ENCODE results near the gene CLDN6.

Gene CLDN6

DNA sequence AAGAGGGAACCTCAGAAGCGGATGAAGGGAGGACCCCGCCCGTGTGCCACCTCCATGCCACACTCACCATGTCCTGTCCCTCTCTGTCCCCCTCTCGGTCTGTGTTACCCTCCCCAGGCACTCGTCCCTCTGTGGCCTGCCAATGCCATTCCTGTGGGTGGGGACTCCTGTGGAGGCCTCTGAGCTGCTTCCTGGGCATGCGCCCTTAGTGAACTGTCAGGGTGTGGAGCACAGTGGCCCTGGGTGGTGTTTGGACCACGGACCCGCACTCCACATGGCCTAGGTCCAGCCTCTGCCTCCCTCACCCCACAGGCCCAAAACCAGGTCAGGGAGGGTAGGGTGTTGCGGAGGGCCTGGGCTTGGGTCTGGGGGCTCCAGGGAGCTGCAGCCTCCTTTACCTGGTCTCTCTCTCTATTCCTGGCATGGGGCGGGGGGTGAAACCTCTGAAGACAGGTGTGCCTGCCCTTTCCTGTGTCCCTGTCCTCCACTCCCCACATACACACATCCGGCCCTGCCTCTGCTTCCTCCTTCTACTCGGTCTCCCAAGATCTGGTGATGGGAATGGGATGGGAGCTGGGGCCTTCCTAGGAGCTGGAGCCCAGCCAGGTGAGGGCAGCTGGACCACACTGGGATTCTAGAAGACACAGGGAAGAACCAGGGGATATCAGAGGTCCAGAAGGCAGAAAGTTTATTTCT is 26.3 kb downstream of the CLDN6 start:
- no peak for DNase-seq (ENCODE audit: low read depth)
- TF ChIP-seq, protein P1, sequence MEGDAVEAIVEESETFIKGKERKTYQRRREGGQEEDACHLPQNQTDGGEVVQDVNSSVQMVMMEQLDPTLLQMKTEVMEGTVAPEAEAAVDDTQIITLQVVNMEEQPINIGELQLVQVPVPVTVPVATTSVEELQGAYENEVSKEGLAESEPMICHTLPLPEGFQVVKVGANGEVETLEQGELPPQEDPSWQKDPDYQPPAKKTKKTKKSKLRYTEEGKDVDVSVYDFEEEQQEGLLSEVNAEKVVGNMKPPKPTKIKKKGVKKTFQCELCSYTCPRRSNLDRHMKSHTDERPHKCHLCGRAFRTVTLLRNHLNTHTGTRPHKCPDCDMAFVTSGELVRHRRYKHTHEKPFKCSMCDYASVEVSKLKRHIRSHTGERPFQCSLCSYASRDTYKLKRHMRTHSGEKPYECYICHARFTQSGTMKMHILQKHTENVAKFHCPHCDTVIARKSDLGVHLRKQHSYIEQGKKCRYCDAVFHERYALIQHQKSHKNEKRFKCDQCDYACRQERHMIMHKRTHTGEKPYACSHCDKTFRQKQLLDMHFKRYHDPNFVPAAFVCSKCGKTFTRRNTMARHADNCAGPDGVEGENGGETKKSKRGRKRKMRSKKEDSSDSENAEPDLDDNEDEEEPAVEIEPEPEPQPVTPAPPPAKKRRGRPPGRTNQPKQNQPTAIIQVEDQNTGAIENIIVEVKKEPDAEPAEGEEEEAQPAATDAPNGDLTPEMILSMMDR (conservative IDR thresholded peaks at IDR 0.05; ENCODE audit: low read depth, low read length): no peak
- H3K4me3 ChIP-seq (ENCODE audit: low read length): no peak overlapping the region

DNA sequence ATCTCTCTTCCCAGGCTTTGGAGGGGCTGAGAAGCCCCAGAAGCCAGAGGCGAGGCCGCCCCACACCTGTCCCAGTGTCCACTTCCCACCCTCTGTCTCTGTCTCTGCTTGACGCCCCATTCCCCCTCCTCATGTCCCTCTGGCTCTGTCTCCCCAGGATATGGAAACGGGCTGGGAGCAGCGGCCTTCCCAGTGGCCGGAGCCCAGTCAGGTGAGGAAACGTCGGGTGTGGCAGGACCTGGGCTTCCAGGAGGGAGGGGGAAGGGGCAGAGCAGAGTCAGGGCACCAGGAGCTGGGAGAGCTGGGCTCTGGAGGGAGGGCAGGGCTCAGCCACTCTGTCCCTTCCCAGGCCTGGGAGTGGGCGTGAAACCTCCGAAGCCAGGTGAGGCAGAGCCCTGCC is 27.1 kb downstream of the CLDN6 start:
- TF ChIP-seq, protein P1 (conservative IDR thresholded peaks at IDR 0.05; ENCODE audit: low read depth, low read length): no peak
- DNase-seq (ENCODE audit: low read depth): no peak
- no peak overlapping the region for H3K4me3 ChIP-seq (ENCODE audit: low read length)

DNA sequence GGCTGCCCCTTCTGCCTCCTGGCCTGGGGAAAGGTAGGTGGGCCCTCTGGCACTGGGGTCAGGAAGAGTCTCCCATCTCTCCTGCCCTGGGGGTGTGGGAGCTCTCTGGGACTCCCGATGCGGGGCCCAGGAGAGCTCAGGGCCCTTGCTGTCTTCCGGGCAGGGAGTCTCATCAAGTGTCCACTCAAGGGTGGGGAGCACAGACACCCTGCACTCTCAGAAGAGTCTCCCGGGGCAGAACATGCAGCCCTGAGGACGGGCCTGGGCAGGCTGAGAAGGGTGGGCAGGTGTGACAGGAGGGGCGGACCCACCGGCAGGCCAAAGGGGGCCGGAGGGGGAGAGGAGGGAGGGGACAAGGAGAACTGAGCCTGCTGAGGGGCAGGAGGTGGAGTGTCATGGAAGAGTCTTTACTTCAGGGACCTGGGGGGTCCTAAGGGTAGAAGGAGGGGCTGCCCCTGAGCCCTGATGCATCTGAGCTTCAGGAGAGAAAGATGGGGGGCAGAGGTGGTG is 29.3 kb downstream of the CLDN6 start:
- no peak overlapping the region for H3K4me3 ChIP-seq (ENCODE audit: low read length)
- no peak for DNase-seq (ENCODE audit: low read depth)
- TF ChIP-seq, protein P1 (conservative IDR thresholded peaks at IDR 0.05; ENCODE audit: low read depth, low read length): no peak

DNA sequence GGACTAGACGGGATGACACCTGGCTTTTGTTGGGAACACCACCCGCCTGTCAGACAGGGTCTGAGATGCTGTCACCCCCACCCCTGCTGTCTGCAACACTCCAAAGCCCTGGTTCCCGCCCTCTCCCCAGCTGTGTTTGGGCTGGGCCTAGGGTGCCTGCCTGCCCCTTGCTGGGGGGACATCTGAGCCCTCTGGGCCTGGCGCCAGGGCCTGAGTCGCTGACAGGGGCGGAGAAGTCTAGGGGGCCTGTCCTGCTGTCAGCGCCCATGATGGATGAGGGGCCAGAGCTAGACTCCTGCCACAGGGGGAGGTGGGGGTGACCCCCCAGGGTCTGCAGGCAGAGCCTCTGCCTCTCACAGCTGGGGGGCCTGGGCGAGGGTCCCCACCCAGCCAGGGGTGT is 30.1 kb downstream of the CLDN6 start:
- no peak overlapping the region for H3K4me3 ChIP-seq (ENCODE audit: low read length)
- TF ChIP-seq, protein P1 (conservative IDR thresholded peaks at IDR 0.05; ENCODE audit: low read depth, low read length): no peak
- DNase-seq (ENCODE audit: low read depth): no peak

DNA sequence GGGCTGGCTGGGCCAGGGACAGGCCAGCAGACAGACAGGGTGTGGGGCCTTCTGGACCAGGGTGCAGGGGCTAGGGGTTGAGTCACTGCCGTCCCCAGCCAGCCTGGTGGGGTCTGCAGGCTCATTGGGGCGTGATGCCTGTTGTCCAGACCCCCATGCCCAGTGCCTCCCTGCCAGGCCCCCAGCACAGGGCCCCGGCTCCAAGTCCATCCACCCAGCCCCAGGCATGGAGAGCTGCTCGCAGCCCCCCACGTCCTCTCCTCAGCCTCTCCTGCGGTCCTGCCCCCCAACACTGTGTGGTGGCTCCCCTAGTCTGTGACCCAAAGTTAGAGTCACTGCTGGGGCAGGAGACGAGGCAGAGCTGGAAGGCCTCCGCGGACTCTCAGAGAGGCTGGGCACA is 30.7 kb downstream of the CLDN6 start:
- no peak overlapping the region for H3K4me3 ChIP-seq (ENCODE audit: low read length)
- TF ChIP-seq, protein P1 (conservative IDR thresholded peaks at IDR 0.05; ENCODE audit: low read depth, low read length): no peak

DNA sequence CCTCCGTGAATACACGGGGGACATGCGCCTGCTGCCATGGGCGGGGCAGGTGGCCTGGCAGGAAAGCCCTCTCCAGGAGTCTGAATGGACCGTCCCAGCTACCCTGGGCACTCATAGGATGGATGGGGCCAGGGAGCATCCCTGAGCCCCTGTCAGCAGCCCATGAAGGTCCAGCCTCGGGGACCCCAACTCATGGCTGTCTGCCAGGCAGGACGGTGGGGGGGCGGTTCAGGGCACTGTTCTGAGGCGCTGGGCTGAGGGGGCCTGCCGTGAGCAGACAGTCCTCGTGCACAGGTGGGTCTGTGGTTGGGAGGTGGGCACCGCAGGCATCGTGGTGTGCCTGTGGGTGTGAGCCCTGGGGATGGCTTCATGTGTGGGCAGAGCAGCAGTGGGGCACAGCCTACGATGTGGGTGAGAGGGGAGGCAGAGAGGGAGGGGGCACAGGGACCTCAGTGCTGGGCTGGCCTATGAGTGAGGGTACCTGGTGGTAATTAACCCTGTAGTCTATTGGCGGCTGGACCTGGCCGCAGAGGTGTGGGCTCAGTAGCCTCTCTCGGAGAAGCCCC is 31.3 kb downstream of the CLDN6 start:
- H3K4me3 ChIP-seq (ENCODE audit: low read length): no peak overlapping the region
- TF ChIP-seq, protein P1 (conservative IDR thresholded peaks at IDR 0.05; ENCODE audit: low read depth, low read length): no peak
- DNase-seq (ENCODE audit: low read depth): no peak

More for the DNA sequence above, 30.7 kb downstream of the CLDN6 start:
- no peak for DNase-seq (ENCODE audit: low read depth)

DNA sequence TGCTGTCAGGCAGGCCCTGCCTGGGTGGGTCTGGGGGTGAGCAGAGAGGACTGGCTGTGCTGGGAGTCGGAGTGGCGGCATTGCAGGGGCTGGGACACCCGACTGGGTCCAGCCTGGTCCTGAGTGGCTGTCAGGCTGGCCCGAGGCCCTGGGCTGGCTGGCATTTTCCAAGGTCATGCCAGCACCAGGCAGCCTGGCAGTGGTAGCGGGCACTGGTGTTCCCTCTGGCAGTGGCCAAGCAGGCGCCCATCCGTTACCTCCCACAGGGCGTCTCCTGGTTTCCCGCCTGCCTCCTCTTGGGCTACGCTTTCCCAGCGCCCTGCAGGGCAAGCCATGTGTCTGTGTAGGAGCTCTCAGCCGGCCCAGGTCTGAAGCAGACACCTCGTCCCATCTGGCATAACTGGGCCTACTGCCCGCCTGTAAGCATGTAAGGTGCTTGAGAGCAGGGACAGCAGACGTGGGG is 32.1 kb downstream of the CLDN6 start:
- TF ChIP-seq, protein P1 (conservative IDR thresholded peaks at IDR 0.05; ENCODE audit: low read depth, low read length): no peak
- no peak for DNase-seq (ENCODE audit: low read depth)
- H3K4me3 ChIP-seq (ENCODE audit: low read length): no peak overlapping the region
